Stomach (tissue), 9 donors: Measurements from ENCODE around the gene CCDC134. TPM values are rescaled to one million over a fixed set of nuclear protein-coding genes. Genes with fewer than 3 reads are reported as not detected.
A peak's percentile ranks its signal among the peaks of the same experiment; 100 is the strongest.

Experiments used
- DNase-seq, 2 donors: peaks; one replicate each; pipeline versions ENCODE4 v3.0.0 to v3.0.0-alpha.2; 2013 to 2019
- H3K27ac ChIP-seq, 5 donors: fragments of 200-600 bp in 4 of 5; sonication (generic) in 4 of 5; one replicate each; pipeline ENCODE4 v1.5.1; 2013 to 2019; ENCODE audit warnings: mild to moderate bottlenecking in 1 of 5, moderate library complexity in 1 of 5
- H3K27me3 ChIP-seq, 3 donors: fragments of 200-600 bp; sonication (generic); one replicate each; pipeline ENCODE4 v1.5.1; 2017 to 2019; ENCODE audit warnings: mixed run types in 1 of 3
- H3K36me3 ChIP-seq, 4 donors: fragments of 200-600 bp; sonication (generic); 1 replicate in 3 of 4; 2 replicates in 1 of 4; pipeline ENCODE4 v1.5.1; 2016 to 2019
- H3K4me1 ChIP-seq, 4 donors: fragments of 200-600 bp; sonication (generic); one replicate each; pipeline ENCODE4 v1.5.1; 2016 to 2019
- H3K4me3 ChIP-seq, 4 donors: fragments of 200-600 bp; sonication (generic) in 3 of 4; one replicate each; pipeline ENCODE4 v1.5.1; 2016 to 2019; ENCODE audit warnings: mild to moderate bottlenecking in 1 of 4
- H3K9me3 ChIP-seq, 4 donors: fragments of 200-600 bp; sonication (generic); one replicate each; pipeline ENCODE4 v1.5.1; 2016 to 2019
- CTCF ChIP-seq, 7 experiments: fragments of 450-650 bp in 4 of 7; fragments of 200-600 bp in 3 of 7; sonication (generic) in 3 of 7; IDR thresholded peaks; one replicate each; pipeline ENCODE4 v1.5.1; 2016 to 2019; ENCODE audit warnings: antibody characterized with exemption in 7 of 7, control low read depth in 2 of 7, mild to moderate bottlenecking in 1 of 7
- EP300 ChIP-seq: sonication (generic); formaldehyde crosslinking; IDR thresholded peaks from one replicate; pipeline ENCODE4 v1.6.1; 2017; ENCODE audit warnings: antibody characterized with exemption
- POLR2A ChIP-seq, 4 donors: fragments of 450-650 bp; IDR thresholded peaks; one replicate each; pipeline ENCODE4 v1.6.1; 2016; ENCODE audit warnings: antibody characterized with exemption in 4 of 4, control low read depth in 2 of 4, mild to moderate bottlenecking in 1 of 4, moderate library complexity in 1 of 4
- POLR2AphosphoS5 ChIP-seq, 3 donors: sonication (generic); formaldehyde crosslinking; IDR thresholded peaks; one replicate each; pipeline ENCODE4 v1.6.1; 2016; ENCODE audit warnings: antibody characterized with exemption in 3 of 3
- WGBS, 5 donors: extraction: QIAGEN DNeasy Blood & Tissue Kit in 3 of 5; methylation state at CpG; one replicate each; pipeline versions ENCODE4 v1.1.5 to v1.1.7; 2013 to 2018; 5-methylcytosine and 5-hydroxymethylcytosine counted together
- intact Hi-C: fragments of 100-400 bp; cut with DNase I; formaldehyde crosslinking; loops from one replicate; pipeline ENCODE4 v1.15.1; 2023; ENCODE audit warnings: low total_unique reads
- polyA plus RNA-seq, 3 donors: library from polyadenylated mRNA; stranded (reverse); fragments of 200-250 nt; gene quantifications; one replicate each; pipeline ENCODE4 v1.2.3, GENCODE V29; 2013
- total RNA-seq, 5 donors: library from RNA; depleted of rRNA; stranded (reverse); fragments of >200 nt; gene quantifications; one replicate each; pipeline versions ENCODE4 v1.1.0 to v1.2.3, GENCODE V29; 2014 to 2016
- donor health status: healthy with polysubstance abuse.
- donor health status: Bipolar disorder and iron deficiency.
- donor health status: healthy.

CCDC134 gene
- total and polyA plus RNA-seq, 8 donors: 1.6 to 16.5 (median 7.4) TPM; not detected in 2

GRCh38 chr22:41779929-41780505, 20.5 kb upstream of the CCDC134 start:
- TF ChIP-seq POLR2A (IDR thresholded peaks at IDR 0.05): no peak
- no peak for TF ChIP-seq EP300
- TF ChIP-seq CTCF (IDR thresholded peaks at IDR 0.05): no peak
- TF ChIP-seq POLR2AphosphoS5 (IDR thresholded peaks at IDR 0.05): no peak
- Histone ChIP-seq H3K9me3 (no peaks in the 10 kb centered on the region), H3K4me3 (no peak overlapping the region), H3K27me3 (peaks cover 0 to 3% (median 0%) of the 10 kb centered on the region in 3 donors), H3K4me1 (peaks cover 0 to 12% (median 0%) of the 10 kb centered on the region in 4 donors), H3K36me3 (no peaks in the 10 kb centered on the region), H3K27ac (no peak overlapping the region)
- WGBS, 5 donors: 55 to 71% (median 59%) methylated on average over 3 of the region's 3 CpGs
- no peak for DNase-seq
- intact Hi-C loops: no loop called here

- DNase-seq: peak; percentile 67 to 90
- H3K27ac ChIP-seq: peak overlapping the region in 4 of 5 donors; percentile 7 to 73 (median 58)
- TF ChIP-seq POLR2A (IDR thresholded peaks at IDR 0.05): no peak
- no peak for TF ChIP-seq EP300
- no peak for TF ChIP-seq POLR2AphosphoS5 (IDR thresholded peaks at IDR 0.05)
- TF ChIP-seq CTCF (IDR thresholded peaks at IDR 0.05): no peak
- intact Hi-C loops: no loop called here
- 57 to 67% (median 58%) methylated on average over 11 of the region's 11 CpGs for WGBS, 5 donors
- no peaks in the 10 kb centered on the region for H3K36me3 ChIP-seq
- no peaks in the 10 kb centered on the region for H3K9me3 ChIP-seq
- H3K27me3 ChIP-seq: peaks cover 0 to 3% (median 0%) of the 10 kb centered on the region in 3 donors
- peak overlapping the region in 3 of 4 donors; percentile 14 to 20 (median 15) for H3K4me3 ChIP-seq
- peaks cover 0 to 12% (median 0%) of the 10 kb centered on the region in 4 donors for H3K4me1 ChIP-seq
Observed at GRCh38 chr22:41780746-41781505, 19.6 kb upstream of the CCDC134 start.

GRCh38 chr22:41781507-41781906, 19.0 kb upstream of the CCDC134 start:
- Histone ChIP-seq H3K27ac (peak overlapping the region in 3 of 5 donors; percentile 46 to 73 (median 70)), H3K9me3 (no peaks in the 10 kb centered on the region), H3K27me3 (peaks cover 0 to 3% (median 0%) of the 10 kb centered on the region in 3 donors), H3K4me3 (peak overlapping the region in 3 of 4 donors; percentile 14 to 20 (median 15)), H3K4me1 (peaks cover 0 to 12% (median 0%) of the 10 kb centered on the region in 4 donors), H3K36me3 (no peaks in the 10 kb centered on the region)
- no peak for TF ChIP-seq EP300
- no peak for TF ChIP-seq CTCF (IDR thresholded peaks at IDR 0.05)
- no peak for TF ChIP-seq POLR2AphosphoS5 (IDR thresholded peaks at IDR 0.05)
- no peak for TF ChIP-seq POLR2A (IDR thresholded peaks at IDR 0.05)
- intact Hi-C loops: no loop called here
- no peak for DNase-seq
- WGBS, 5 donors: 33 to 69% (median 45%) methylated on average over 1 of the region's 1 CpG

GRCh38 chr22:41782316-41782715, 18.2 kb upstream of the CCDC134 start:
- 81 to 90% (median 82%) methylated on average over 6 of the region's 6 CpGs for WGBS, 5 donors

More at GRCh38 chr22:41782316-41782715, 18.2 kb upstream of the CCDC134 start:
- no peak overlapping the region for H3K4me3 ChIP-seq
- peaks cover 0 to 3% (median 0%) of the 10 kb centered on the region in 3 donors for H3K27me3 ChIP-seq
- no peak overlapping the region for H3K27ac ChIP-seq
- no peak for DNase-seq
- TF ChIP-seq EP300 (no peak), POLR2A (IDR thresholded peaks at IDR 0.05) (no peak), CTCF (IDR thresholded peaks at IDR 0.05) (no peak), POLR2AphosphoS5 (IDR thresholded peaks at IDR 0.05) (no peak)
- no peaks in the 10 kb centered on the region for H3K36me3 ChIP-seq
- intact Hi-C loops: no loop called here
- no peaks in the 10 kb centered on the region for H3K9me3 ChIP-seq
- peaks cover 0 to 12% (median 0%) of the 10 kb centered on the region in 4 donors for H3K4me1 ChIP-seq
